ENCODE results near the gene CDON.
A peak's percentile ranks its signal among the peaks of the same experiment; 100 is the strongest.

The CDON gene

DNA sequence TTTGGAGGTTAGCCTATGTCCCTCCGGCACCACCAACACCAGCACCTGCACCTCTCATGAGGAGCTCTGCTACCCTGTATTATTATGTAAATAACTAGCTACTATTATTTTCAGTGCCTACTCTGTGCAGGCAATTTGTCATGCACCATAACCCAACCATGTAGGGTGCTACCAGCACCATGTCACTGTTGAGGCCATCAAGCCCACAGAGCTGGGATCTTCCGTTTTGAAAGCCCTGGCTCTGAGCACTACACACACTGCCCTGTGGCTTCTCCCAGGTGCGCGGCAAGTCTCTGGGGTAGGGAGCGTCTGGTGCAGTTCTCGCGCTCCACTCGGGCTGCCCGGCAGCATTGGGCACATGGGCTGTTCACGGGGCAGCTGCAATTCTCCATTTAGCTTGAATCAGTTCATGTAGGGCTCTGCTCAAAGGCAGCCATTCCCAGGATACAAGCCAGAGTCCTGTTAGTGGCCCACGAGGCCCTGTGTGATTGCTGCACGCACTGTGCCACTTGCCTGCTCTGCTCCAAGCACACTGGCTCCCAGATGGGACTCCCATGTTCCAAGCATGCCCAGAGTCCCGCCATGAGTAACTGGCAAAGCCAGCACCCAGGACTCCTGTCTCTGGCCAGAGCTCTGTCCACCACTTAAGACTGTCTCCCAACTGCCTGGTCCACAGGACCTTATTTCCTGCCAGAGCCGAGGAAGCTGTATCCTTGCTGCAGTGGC, 42.5 kb upstream of the CDON start:
- DNase-seq (ENCODE audit: low read depth in 2 of 2) = no peak
- TF ChIP-seq, protein P1, sequence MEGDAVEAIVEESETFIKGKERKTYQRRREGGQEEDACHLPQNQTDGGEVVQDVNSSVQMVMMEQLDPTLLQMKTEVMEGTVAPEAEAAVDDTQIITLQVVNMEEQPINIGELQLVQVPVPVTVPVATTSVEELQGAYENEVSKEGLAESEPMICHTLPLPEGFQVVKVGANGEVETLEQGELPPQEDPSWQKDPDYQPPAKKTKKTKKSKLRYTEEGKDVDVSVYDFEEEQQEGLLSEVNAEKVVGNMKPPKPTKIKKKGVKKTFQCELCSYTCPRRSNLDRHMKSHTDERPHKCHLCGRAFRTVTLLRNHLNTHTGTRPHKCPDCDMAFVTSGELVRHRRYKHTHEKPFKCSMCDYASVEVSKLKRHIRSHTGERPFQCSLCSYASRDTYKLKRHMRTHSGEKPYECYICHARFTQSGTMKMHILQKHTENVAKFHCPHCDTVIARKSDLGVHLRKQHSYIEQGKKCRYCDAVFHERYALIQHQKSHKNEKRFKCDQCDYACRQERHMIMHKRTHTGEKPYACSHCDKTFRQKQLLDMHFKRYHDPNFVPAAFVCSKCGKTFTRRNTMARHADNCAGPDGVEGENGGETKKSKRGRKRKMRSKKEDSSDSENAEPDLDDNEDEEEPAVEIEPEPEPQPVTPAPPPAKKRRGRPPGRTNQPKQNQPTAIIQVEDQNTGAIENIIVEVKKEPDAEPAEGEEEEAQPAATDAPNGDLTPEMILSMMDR (IDR thresholded peaks at IDR 0.05; ENCODE audit: low read depth, low read length) = no peak
- H3K4me3 ChIP-seq (replicated peaks in 1 of 2; ENCODE audit: low read depth in 2 of 2, low read length in 2 of 2) = no peak overlapping the region

DNA sequence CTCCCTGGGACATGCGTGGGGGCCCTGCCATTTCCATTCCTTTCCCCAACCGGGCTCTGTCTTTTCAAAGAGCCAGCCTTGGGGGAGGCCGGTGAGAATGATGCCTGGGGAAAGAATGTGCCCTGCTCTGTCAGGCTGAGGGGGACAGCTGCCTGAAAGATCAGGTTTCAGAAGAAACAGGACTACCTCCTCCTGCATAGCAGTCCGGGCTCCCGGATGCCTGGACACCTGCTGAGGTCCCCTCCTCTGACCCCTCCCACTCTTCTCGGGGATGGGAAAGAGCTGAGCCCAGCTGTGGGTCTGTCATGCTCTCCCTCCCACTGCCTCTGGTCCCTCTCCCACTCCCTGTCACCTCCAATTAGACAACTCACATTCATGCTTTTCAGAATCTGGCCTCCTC, 41.8 kb upstream of the CDON start:
- no peak overlapping the region for H3K4me3 ChIP-seq (replicated peaks in 1 of 2; ENCODE audit: low read depth in 2 of 2, low read length in 2 of 2)
- TF ChIP-seq, protein P1 (IDR thresholded peaks at IDR 0.05; ENCODE audit: low read depth, low read length) = no peak
- DNase-seq (ENCODE audit: low read depth in 2 of 2) = no peak

DNA sequence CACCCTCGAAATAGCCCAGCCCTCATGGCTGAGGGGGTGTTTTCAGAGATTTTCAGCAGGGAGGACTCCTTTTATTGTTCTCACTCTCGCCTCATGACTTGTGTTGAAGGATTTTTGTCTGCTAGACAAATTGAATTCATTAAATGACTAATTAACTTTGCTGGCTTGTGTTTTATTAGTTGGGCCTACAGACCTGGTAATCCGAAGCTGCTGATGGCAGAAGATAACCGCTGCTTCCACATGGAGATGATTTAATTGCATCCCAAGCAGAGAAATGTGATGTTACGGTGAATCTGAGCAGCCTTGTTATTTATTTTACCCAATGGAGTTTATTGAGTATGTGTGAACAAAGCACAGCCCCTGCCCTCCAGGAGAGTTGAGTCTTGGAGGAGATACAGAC, 40.5 kb upstream of the CDON start:
- H3K4me3 ChIP-seq (replicated peaks in 1 of 2; ENCODE audit: low read depth in 2 of 2, low read length in 2 of 2) = no peak overlapping the region
- DNase-seq (ENCODE audit: low read depth in 2 of 2) = no peak
- TF ChIP-seq, protein P1 (IDR thresholded peaks at IDR 0.05; ENCODE audit: low read depth, low read length) = no peak

DNA sequence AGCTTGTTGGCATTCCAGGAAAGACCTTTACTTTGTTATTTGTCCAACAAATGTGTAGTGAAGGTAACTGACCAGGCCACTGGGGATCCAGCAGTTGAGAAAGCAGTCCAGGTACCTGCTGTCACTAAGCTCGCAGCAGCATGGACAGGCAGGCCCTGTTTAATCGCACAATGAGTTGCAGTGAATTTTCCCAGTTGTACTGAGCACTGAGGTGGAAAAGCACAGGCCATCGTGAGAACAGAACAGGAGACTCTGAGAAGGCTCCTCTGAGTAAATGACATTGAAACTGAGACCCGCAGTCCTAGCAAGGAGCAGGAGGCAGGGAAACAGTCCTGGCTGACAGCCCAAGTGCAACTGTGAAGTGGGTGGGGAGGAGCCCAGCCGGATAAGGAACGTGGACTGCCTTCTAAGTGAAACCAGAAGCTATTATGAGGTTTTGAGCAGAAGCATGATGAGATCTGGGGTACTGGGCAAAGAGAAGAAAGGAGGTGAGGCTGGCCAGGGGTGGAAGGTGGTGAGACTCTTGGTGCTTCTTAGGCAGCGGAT, 39.8 kb upstream of the CDON start:
- TF ChIP-seq, protein P1 (IDR thresholded peaks at IDR 0.05; ENCODE audit: low read depth, low read length) = no peak
- H3K4me3 ChIP-seq (replicated peaks in 1 of 2; ENCODE audit: low read depth in 2 of 2, low read length in 2 of 2) = no peak overlapping the region
- peak in 1 of 2 donors; percentile 76 for DNase-seq (ENCODE audit: low read depth in 2 of 2)

DNA sequence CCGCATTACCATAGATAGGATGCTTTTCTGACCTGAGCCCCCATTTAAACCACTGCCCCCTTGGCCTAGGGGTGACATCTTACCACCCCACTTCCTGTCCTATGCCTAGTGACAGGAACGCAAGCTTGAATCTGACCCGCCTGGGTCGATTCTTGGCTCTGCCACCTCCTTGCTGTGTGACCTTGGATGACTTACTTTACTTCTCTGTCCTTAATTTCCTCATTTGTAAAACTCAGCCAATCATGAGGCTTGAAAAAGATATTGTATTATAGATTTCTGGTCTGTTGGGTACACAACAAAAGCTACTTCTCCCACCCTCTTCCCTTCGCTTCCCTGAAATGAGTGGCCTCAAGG, 39.2 kb upstream of the CDON start:
- no peak overlapping the region for H3K4me3 ChIP-seq (replicated peaks in 1 of 2; ENCODE audit: low read depth in 2 of 2, low read length in 2 of 2)
- TF ChIP-seq, protein P1 (IDR thresholded peaks at IDR 0.05; ENCODE audit: low read depth, low read length) = no peak
- DNase-seq (ENCODE audit: low read depth in 2 of 2) = no peak

DNA sequence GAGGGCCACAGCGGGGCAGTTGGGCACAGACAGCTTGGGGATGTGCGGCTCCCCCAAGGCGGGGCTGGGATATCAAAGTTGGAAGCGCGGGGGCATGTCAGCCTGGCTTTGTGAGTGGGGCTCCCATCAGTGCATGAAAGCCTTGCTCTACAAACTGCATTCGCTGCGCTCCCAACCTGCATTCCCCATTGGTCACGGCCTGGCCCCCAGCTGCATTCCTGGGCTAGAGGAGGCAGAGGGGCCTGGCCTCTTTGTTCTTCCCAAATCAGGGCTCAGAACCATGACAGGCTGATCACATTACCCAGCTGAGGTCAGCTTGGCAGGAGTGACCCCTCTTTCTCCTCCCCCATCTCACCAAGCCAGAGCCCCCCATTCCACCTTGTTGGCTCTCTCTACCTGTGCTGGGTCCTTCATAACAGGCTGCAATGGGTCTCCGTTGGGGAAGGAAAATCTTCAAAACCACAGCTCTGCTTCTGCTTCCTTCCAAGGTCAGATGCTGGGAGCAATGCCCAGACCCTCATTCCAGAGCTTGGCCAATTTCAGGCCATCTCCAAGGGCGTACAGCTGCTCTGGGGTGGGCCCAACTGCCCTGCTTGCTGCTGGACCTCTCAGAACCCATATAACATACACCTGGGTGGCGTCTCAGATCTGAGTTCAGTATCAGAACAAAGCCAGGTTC, 38.7 kb upstream of the CDON start:
- H3K4me3 ChIP-seq (replicated peaks in 1 of 2; ENCODE audit: low read depth in 2 of 2, low read length in 2 of 2) = no peak overlapping the region
- TF ChIP-seq, protein P1 (IDR thresholded peaks at IDR 0.05; ENCODE audit: low read depth, low read length) = no peak
- no peak for DNase-seq (ENCODE audit: low read depth in 2 of 2)
